Adrenal gland (tissue), 12 donors: ENCODE results near the gene PLK5. TPM values are rescaled to one million over a fixed set of nuclear protein-coding genes. Genes with fewer than 3 reads are reported as not detected.

Experiments used
- DNase-seq, 7 donors: peaks; one replicate each; pipeline ENCODE4 v3.0.0-alpha.2; 2019 to 2020
- H3K27ac ChIP-seq, 5 donors: fragments of 200-600 bp; sonication (generic) in 4 of 5; 1 replicate in 3 of 5; 2 replicates in 2 of 5; pipeline versions ENCODE4 v1.5.1 to v1.8.0; 2016 to 2020; ENCODE audit warnings: mild to moderate bottlenecking in 1 of 5
- H3K27me3 ChIP-seq: fragments of 200-600 bp; 2 replicates; pipeline ENCODE4 v1.8.0; 2021
- H3K36me3 ChIP-seq, 2 donors: fragments of 200-600 bp; replicated peaks in 1 of 2; 1 replicate in 1 of 2; 2 replicates in 1 of 2; pipeline versions ENCODE4 v1.5.1 to v1.8.0; 2018 to 2022
- H3K4me1 ChIP-seq, 2 donors: fragments of 200-600 bp; replicated peaks in 1 of 2; 1 replicate in 1 of 2; 2 replicates in 1 of 2; pipeline versions ENCODE4 v1.5.1 to v1.8.0; 2018 to 2021
- H3K4me3 ChIP-seq, 4 donors: fragments of 200-600 bp; sonication (generic) in 3 of 4; one replicate each; pipeline ENCODE4 v1.5.1; 2016 to 2018
- H3K9me3 ChIP-seq, 3 donors: fragments of 200-600 bp; sonication (generic) in 1 of 3; replicated peaks in 1 of 3; 1 replicate in 2 of 3; 2 replicates in 1 of 3; pipeline versions ENCODE4 v1.5.1 to v1.8.0; 2016 to 2021
- POLR2A ChIP-seq, 2 donors: fragments of 450-650 bp; IDR thresholded peaks; one replicate each; pipeline ENCODE4 v1.6.1; 2017; ENCODE audit warnings: antibody characterized with exemption in 2 of 2, mild to moderate bottlenecking in 2 of 2, moderate library complexity in 1 of 2
- WGBS, 4 donors: extraction: QIAGEN DNeasy Blood & Tissue Kit in 2 of 4; methylation state at CpG; one replicate each; pipeline versions ENCODE4 v1.1.5 to v1.1.7; 2013 to 2017; 5-methylcytosine and 5-hydroxymethylcytosine counted together
- intact Hi-C, 2 donors: fragments of 100-400 bp; cut with DNase I; formaldehyde crosslinking; loops; one replicate each; pipeline versions ENCODE4 v1.14.1 to v1.15.0; 2022 to 2023
- polyA plus RNA-seq, 3 donors: library from polyadenylated mRNA; stranded (reverse); fragments of 200-250 nt in 2 of 3; fragments of 350-450 nt in 1 of 3; fragmentation: Illumina TruSeq in 1 of 3; extraction: RNeasy Lipid Tissue Mini Kit (QIAGEN cat#74804) in 1 of 3; gene quantifications; one replicate each; pipeline ENCODE4 v1.2.3, GENCODE V29; 2013 to 2014
- total RNA-seq, 9 donors: library from RNA; depleted of rRNA in 4 of 9; stranded (reverse); fragments of >200 nt in 4 of 9; fragments of 120-200 nt in 1 of 9; fragmentation: NEBNext Ultra II Directional in 1 of 9; extraction: Animal tissue kit (Norgen Biotek cat#: 25700) in 1 of 9; gene quantifications; one replicate each; pipeline versions ENCODE4 v1.1.0 to v1.2.4, GENCODE V29; 2013 to 2023
- TF ChIP-seq, protein P1 (sequence below), 6 experiments: fragments of 450-650 bp in 4 of 6; fragments of 200-600 bp in 2 of 6; sonication (generic) in 1 of 6; IDR thresholded peaks; 1 replicate in 5 of 6; 2 replicates in 1 of 6; pipeline versions ENCODE4 v1.5.1 to v1.8.0; 2016 to 2021; ENCODE audit warnings: antibody characterized with exemption in 6 of 6, mild to moderate bottlenecking in 2 of 6, moderate library complexity in 1 of 6
- donor health status: healthy with polysubstance abuse.
- donor health status: Bipolar disorder and iron deficiency.
- donor health status: DM: yes; HTN: yes; CAD: no.
- donor health status: DM: no; HTN: no; CAD: no.
- donor health status: DM: no; HTN: no; CAD: no.
- donor health status: DM: yes; HTN: yes; CAD: no.

The PLK5 gene
- total and polyA plus RNA-seq, 12 donors: 0.15 to 1.0 (median 0.32) TPM; not detected in 8

DNA sequence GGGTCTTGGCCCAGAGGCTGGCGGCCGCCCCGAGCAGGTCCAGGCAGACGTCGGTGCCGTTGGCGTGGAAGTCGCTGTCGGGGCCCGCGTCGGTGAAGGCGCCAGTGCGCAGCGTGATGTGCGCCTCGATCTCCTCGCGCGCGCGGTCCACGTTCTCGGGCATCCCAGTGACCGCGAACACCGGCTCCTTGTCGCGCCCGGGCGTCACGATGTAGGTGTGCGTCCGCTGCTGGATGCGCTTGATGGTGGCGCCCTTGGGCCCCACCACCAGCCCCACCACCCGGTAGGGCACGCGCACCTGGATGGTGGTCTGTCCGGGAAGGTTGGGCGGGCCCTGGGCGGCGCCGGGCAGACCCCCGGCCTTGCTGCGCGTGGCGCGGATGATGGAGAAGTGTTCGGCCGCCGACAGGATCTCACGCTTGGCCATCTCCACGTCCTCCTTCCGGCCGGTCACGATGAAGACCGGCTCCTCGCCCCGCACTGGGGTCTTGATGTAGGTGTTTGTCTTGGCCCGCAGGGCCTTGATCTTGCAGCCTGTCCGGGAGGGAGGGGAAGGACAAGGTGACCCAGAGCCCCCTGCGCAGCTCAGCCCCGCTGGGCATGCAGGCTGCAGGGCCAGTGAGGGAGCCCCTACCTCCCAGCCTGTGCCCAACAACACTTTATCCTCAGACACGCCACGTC is 32.7 kb downstream of the PLK5 start:
- intact Hi-C loops: no loop called here
- Histone ChIP-seq H3K36me3 (peaks cover 0 to 6% of the 10 kb centered on the region in 2 donors), H3K27me3 (no peaks in the 10 kb centered on the region), H3K4me3 (no peak overlapping the region), H3K9me3 (no peaks in the 10 kb centered on the region), H3K27ac (no peak overlapping the region), H3K4me1 (no peaks in the 10 kb centered on the region)
- TF ChIP-seq, protein P1, sequence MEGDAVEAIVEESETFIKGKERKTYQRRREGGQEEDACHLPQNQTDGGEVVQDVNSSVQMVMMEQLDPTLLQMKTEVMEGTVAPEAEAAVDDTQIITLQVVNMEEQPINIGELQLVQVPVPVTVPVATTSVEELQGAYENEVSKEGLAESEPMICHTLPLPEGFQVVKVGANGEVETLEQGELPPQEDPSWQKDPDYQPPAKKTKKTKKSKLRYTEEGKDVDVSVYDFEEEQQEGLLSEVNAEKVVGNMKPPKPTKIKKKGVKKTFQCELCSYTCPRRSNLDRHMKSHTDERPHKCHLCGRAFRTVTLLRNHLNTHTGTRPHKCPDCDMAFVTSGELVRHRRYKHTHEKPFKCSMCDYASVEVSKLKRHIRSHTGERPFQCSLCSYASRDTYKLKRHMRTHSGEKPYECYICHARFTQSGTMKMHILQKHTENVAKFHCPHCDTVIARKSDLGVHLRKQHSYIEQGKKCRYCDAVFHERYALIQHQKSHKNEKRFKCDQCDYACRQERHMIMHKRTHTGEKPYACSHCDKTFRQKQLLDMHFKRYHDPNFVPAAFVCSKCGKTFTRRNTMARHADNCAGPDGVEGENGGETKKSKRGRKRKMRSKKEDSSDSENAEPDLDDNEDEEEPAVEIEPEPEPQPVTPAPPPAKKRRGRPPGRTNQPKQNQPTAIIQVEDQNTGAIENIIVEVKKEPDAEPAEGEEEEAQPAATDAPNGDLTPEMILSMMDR (IDR thresholded peaks at IDR 0.05): no peak
- TF ChIP-seq POLR2A (IDR thresholded peaks at IDR 0.05): no peak
- WGBS, 4 donors: 92 to 98% (median 97%) methylated on average over 23 to 66 of the region's 66 CpGs
- DNase-seq: no peak

DNA sequence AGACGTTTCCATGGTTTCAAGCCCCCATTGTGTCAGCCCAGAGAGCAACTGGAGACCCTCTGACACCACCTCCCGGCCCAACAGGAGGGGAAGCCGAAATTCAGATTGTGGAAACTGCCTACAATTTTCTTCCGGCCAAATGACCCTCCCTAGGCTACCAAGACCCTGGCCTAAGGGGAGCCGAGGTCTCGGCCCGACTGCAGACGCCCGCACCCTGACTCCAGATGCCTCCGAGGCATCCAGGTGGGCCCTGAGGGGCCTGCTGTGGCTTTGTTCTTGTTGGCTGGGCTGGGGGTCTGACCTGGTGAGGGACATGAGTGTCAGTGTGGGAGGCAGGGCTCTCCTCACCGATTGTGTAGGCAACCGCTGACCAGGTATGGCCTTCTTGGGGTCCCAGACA is 34.7 kb downstream of the PLK5 start:
- no peak for DNase-seq
- intact Hi-C loops: no loop called here
- H3K4me3 ChIP-seq: no peak overlapping the region
- H3K4me1 ChIP-seq: no peaks in the 10 kb centered on the region
- no peaks in the 10 kb centered on the region for H3K9me3 ChIP-seq
- H3K27me3 ChIP-seq: no peaks in the 10 kb centered on the region
- no peak overlapping the region for H3K27ac ChIP-seq
- WGBS, 4 donors: 85 to 97% (median 90%) methylated on average over 5 to 12 of the region's 12 CpGs
- peaks cover 0 to 6% of the 10 kb centered on the region in 2 donors for H3K36me3 ChIP-seq
- TF ChIP-seq POLR2A (IDR thresholded peaks at IDR 0.05): no peak

DNA sequence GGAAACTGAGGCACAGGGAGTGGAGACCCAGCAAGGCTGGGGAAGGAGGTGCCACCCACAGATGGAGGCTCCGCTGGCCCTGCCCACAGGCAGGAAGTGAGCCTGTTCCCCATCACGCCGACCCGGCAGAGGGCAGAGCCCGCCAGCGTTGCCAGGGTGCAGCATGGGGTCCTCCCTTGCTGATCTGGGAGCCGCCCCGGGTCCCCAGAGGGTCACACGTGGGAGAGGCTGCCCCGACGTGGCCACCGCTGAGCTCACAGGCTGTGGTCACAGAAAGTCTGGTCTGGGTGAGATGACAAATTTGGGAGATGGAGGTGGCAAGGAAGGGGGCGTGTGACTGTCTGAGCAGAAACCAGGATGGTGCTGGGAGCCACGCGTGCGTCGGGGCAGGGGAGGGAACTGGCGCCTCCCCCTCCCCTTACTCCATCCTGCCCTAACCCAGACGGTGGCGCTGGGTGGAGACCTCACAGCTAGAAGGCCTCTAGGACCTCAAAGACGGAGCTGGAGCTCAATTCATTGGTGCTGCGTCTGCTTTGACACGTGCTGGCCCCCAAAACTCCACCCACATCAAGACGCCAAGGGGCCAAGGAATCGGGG is 36.5 kb downstream of the PLK5 start:
- no peak overlapping the region for H3K4me3 ChIP-seq
- DNase-seq: no peak
- no peak for TF ChIP-seq POLR2A (IDR thresholded peaks at IDR 0.05)
- TF ChIP-seq, protein P1 (IDR thresholded peaks at IDR 0.05): no peak
- H3K9me3 ChIP-seq: no peaks in the 10 kb centered on the region
- 65 to 78% (median 74%) methylated on average over 15 to 25 of the region's 25 CpGs for WGBS, 4 donors
- no peak overlapping the region for H3K27ac ChIP-seq
- H3K27me3 ChIP-seq: no peaks in the 10 kb centered on the region
- H3K4me1 ChIP-seq: no peaks in the 10 kb centered on the region
- H3K36me3 ChIP-seq: peaks cover 0 to 2% of the 10 kb centered on the region in 2 donors
- intact Hi-C loops: no loop called here

DNA sequence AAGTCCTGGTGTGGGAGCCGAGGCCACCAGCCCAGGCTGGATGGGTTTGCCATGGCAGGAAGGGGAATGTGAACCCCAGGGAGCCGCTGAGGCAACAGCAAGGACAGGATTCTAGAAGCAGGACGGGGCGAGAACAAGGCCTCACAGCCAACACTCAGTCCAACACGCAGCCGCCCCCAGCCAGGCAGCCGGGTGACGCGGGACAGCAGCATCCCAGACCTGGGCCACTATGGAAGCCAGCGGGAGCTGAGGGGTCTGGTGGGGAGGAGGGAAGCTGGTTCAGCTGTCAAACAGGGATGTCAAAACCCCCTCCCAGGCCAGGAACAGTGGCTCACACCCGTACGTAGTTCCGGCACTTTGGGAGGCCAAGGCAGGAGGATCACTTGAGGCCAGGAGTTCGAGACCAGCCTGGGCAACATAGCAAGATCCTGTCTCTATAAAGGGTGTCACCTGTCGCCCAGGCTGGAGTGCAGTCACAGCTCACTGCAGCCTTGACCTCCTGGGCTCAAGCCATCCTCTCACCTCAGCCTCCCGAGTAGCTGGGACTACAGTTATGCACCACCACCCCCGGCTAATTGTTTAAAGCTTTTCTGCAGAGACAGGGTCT is 37.5 kb downstream of the PLK5 start:
- intact Hi-C loops: no loop called here
- H3K9me3 ChIP-seq: no peaks in the 10 kb centered on the region
- TF ChIP-seq, protein P1 (IDR thresholded peaks at IDR 0.05): no peak
- no peak for TF ChIP-seq POLR2A (IDR thresholded peaks at IDR 0.05)
- no peak for DNase-seq
- no peak overlapping the region for H3K4me3 ChIP-seq
- no peaks in the 10 kb centered on the region for H3K27me3 ChIP-seq
- H3K4me1 ChIP-seq: peaks cover 3 to 7% of the 10 kb centered on the region in 2 donors
- 89 to 100% (median 94%) methylated on average over 4 to 17 of the region's 17 CpGs for WGBS, 4 donors
- H3K27ac ChIP-seq: no peak overlapping the region
- no peaks in the 10 kb centered on the region for H3K36me3 ChIP-seq
